ENCODE measurements around the gene AGRN.

GRCh38 chr1:1025730-1026129, 5.8 kb downstream of the AGRN start:
- no peak for TF ChIP-seq CTCF (IDR thresholded peaks at IDR 0.05; ENCODE audit: low read length)
- TF ChIP-seq EZH2 (optimal IDR thresholded peaks at IDR 0.05; ENCODE audit: low read depth, low read length): no peak
- no peak for TF ChIP-seq EZH2phosphoT487 (IDR thresholded peaks at IDR 0.05; ENCODE audit: low read length)

All from MM.1S (cell line).